ENCODE data around the gene SMKR1. TPM values are rescaled to one million over a fixed set of nuclear protein-coding genes. Genes with fewer than 3 reads are reported as not detected.

The SMKR1 gene
- total RNA-seq, 1 experiment from 2014 or later = 0.87 TPM

DNA sequence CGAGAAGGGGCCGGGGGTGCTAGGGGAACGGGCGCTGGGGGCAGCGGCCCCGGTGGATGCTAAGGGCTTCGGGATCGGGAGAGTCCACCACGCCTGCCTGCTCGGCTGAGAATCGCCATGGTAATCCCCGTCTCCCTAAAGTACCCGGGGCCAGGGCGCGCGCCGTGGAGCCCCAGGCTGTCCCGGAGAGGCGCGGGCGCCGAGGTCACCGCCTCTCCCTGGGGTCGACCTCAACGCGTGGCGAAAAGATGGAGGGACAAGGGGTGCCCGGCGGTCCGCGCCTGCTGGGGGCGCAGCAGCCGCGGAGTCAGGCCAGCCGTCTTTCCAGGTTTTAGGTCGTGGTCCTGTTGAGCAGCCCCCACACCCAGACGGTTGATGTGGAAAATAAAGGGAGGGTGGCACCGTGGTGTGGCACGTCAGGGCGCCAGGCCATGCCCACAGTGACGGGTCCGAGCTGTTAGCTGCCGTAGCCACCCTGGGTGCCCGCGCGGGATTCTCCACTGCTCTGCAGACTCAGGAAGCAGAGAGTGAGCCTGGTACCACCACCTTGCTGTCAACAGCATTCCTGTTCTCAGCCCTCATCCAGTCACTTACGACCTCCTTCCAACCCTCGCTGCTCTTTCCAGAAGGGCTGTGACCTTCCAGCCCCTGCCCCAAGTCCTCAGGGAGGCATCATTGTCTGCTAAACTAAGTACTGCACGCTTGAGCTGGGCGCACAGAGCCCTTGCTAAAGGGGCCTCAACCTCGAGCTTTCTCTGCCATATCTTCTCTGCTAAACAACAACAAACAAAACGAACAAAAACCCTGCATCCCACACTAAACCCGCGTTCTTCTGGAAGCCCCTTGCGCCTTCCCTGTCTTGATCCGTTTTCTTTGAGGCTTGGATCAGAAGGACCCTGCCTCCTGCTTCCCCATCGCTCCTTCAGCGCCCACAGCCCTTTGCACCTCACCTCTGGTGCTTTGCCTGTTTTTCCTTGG, 666 bp downstream of the SMKR1 start:
- Histone ChIP-seq H2AK5ac (ENCODE audit: insufficient read length, low read length) (no peak overlapping the region), H4K91ac (ENCODE audit: insufficient read length, low read depth, low read length) (no peak overlapping the region), H3K56ac (ENCODE audit: insufficient read length, low read depth, low read length) (no peak overlapping the region)

More for the DNA sequence above, 666 bp downstream of the SMKR1 start:
- H3K4ac ChIP-seq (ENCODE audit: low read depth, low read length) = no peak overlapping the region
- no CpG with 5 or more reads among the region's 58 CpGs for WGBS (ENCODE audit: extremely low coverage, insufficient read length, low lambda C conversion rate)
- no peak overlapping the region for H3K9ac ChIP-seq (ENCODE audit: extremely low read depth, insufficient read length, low read length)
- no peak overlapping the region for H4K8ac ChIP-seq (replicated peaks; ENCODE audit: insufficient read length, low read depth, low read length)
- Mint-ChIP-seq H3K27me3 (ENCODE audit: low read depth) (peaks cover 50% of the 10 kb centered on the region), H3K36me3 (ENCODE audit: insufficient read depth in 1 of 3, low read depth in 3 of 3) (no peaks in the 10 kb centered on the region), H3K4me3 (peak overlapping the region; percentile 67 to 82), H3K4me1 (peaks cover 9 to 15% of the 10 kb centered on the region in 2 experiments), H3K9me3 (no peaks in the 10 kb centered on the region), H3K27ac (no peak overlapping the region)
- H3K23ac ChIP-seq (ENCODE audit: insufficient read length, low read depth, low read length) = no peak overlapping the region
- H3K79me2 ChIP-seq (ENCODE audit: insufficient read depth, low read length) = no peaks in the 10 kb centered on the region
- H3K18ac ChIP-seq (ENCODE audit: insufficient read length, low read depth, low read length) = no peak overlapping the region
- no peak overlapping the region for H2BK120ac ChIP-seq (ENCODE audit: low read depth, low read length, poor library complexity, severe bottlenecking)
- no peak overlapping the region for H2BK20ac ChIP-seq (ENCODE audit: low read depth, low read length, poor library complexity, severe bottlenecking)
- H3T11ph ChIP-seq (ENCODE audit: low read length) = no peak overlapping the region
- no peaks in the 10 kb centered on the region for H3K9me3 ChIP-seq (ENCODE audit: control insufficient read depth, low read depth, low read length)
- H3K4me2 ChIP-seq (ENCODE audit: insufficient read depth, insufficient read length, low read length) = peak overlapping the region; percentile 85
- H2BK15ac ChIP-seq (ENCODE audit: low read depth, low read length) = no peak overlapping the region
- no peaks in the 10 kb centered on the region; the same call in 1 of the 2 replicates for H3K27me3 ChIP-seq (ENCODE audit: insufficient read depth, low read length)
- no peak overlapping the region for H3K27ac ChIP-seq (ENCODE audit: insufficient read length, low read depth, low read length)
- no peaks in the 10 kb centered on the region for H3K4me1 ChIP-seq (ENCODE audit: insufficient read depth, low read length)
- peaks cover 14% of the 10 kb centered on the region for H3K23me2 ChIP-seq (ENCODE audit: insufficient read length, low read depth, low read length, poor library complexity, severe bottlenecking)
- H2AFZ ChIP-seq (ENCODE audit: low read length) = no peak overlapping the region
- no peak overlapping the region for H2BK12ac ChIP-seq (ENCODE audit: insufficient read length, low read depth, low read length)
- no peaks in the 10 kb centered on the region for H3K79me1 ChIP-seq (ENCODE audit: insufficient read depth, low read depth, low read length, poor library complexity, severe bottlenecking)
- H4K20me1 ChIP-seq (ENCODE audit: control insufficient read depth, insufficient read depth, insufficient read length) = no peaks in the 10 kb centered on the region
- DNase-seq = peak; percentile 60
- TF ChIP-seq, protein P1, sequence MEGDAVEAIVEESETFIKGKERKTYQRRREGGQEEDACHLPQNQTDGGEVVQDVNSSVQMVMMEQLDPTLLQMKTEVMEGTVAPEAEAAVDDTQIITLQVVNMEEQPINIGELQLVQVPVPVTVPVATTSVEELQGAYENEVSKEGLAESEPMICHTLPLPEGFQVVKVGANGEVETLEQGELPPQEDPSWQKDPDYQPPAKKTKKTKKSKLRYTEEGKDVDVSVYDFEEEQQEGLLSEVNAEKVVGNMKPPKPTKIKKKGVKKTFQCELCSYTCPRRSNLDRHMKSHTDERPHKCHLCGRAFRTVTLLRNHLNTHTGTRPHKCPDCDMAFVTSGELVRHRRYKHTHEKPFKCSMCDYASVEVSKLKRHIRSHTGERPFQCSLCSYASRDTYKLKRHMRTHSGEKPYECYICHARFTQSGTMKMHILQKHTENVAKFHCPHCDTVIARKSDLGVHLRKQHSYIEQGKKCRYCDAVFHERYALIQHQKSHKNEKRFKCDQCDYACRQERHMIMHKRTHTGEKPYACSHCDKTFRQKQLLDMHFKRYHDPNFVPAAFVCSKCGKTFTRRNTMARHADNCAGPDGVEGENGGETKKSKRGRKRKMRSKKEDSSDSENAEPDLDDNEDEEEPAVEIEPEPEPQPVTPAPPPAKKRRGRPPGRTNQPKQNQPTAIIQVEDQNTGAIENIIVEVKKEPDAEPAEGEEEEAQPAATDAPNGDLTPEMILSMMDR (conservative IDR thresholded peaks at IDR 0.05) = peak; percentile 47; the same call in 1 of the 3 replicates
- H2BK5ac ChIP-seq (ENCODE audit: insufficient read length, low read length) = no peak overlapping the region
- peak overlapping the region; percentile 25; the same call in 1 of the 2 replicates for H3K14ac ChIP-seq (ENCODE audit: insufficient read depth, low read length)
- no peak overlapping the region for H4K5ac ChIP-seq (ENCODE audit: insufficient read length, low read depth, low read length)
